NCI-H226 (cell line): ENCODE data around the gene MPZL1.
"Not testable (repeated sequence)": the region's sequence is repeated elsewhere in the genome, so short reads cannot be mapped to it uniquely, and the experiment has no call there.

Experiments used
- DNase-seq: peaks from one replicate; pipeline ENCODE4 v3.0.0-alpha.2; 2015

The MPZL1 gene

GRCh38 chr1:167784876-167785550, 63.2 kb downstream of the MPZL1 start:
- no peak for DNase-seq

GRCh38 chr1:167786502-167786901, 64.7 kb downstream of the MPZL1 start:
- DNase-seq: no peak

- DNase-seq: no peak
Observed at GRCh38 chr1:167789501-167789900, 67.7 kb downstream of the MPZL1 start.

- peak; percentile 26 for DNase-seq
Observed at GRCh38 chr1:167790117-167790516, 68.3 kb downstream of the MPZL1 start.

- DNase-seq: no peak
Observed at GRCh38 chr1:167791281-167792187, 69.8 kb downstream of the MPZL1 start.

- DNase-seq: no peak
Observed at GRCh38 chr1:167792188-167792565, 70.4 kb downstream of the MPZL1 start.

GRCh38 chr1:167794043-167794442, 72.3 kb downstream of the MPZL1 start:
- DNase-seq: no peak

GRCh38 chr1:167795810-167796740, 74.3 kb downstream of the MPZL1 start:
- DNase-seq: peak; percentile 60

- DNase-seq: peak; percentile 92
Observed at GRCh38 chr1:167797015-167797414, 75.2 kb downstream of the MPZL1 start.

GRCh38 chr1:167798952-167799351, 77.2 kb downstream of the MPZL1 start:
- no peak for DNase-seq

- no peak for DNase-seq
Observed at GRCh38 chr1:167799747-167800146, 78.0 kb downstream of the MPZL1 start.

- no peak for DNase-seq
Observed at GRCh38 chr1:167800251-167800650, 78.5 kb downstream of the MPZL1 start.

GRCh38 chr1:167802235-167802634, 80.5 kb downstream of the MPZL1 start:
- no peak for DNase-seq

GRCh38 chr1:167803358-167804207, 81.8 kb downstream of the MPZL1 start:
- peak; percentile 85 for DNase-seq

GRCh38 chr1:167805041-167805556, 83.3 kb downstream of the MPZL1 start:
- DNase-seq: no peak

- not testable (repeated sequence) for DNase-seq
Observed at GRCh38 chr1:167806235-167806634, 84.5 kb downstream of the MPZL1 start.

- not testable (repeated sequence) for DNase-seq
Observed at GRCh38 chr1:167806676-167807075, 84.9 kb downstream of the MPZL1 start.

GRCh38 chr1:167808104-167808503, 86.3 kb downstream of the MPZL1 start:
- no peak for DNase-seq

- DNase-seq: no peak
Observed at GRCh38 chr1:167808690-167809089, 86.9 kb downstream of the MPZL1 start.

- DNase-seq: no peak
Observed at GRCh38 chr1:167812972-167813371, 91.2 kb downstream of the MPZL1 start.

- DNase-seq: no peak
Observed at GRCh38 chr1:167815650-167816049, 93.9 kb downstream of the MPZL1 start.
